Stimulated activated CD8-positive, alpha-beta memory T cell treated with anti-CD3 and anti-CD28 coated beads, Interleukin-7, amount 100 ng/mL, for 4 hours (primary cell): ENCODE results near the gene MYO1B.
"Not testable (repeated sequence)": the region's sequence is repeated elsewhere in the genome, so short reads cannot be mapped to it uniquely, and the experiment has no call there.

ENCODE experiments used
- DNase-seq, 2 donors: peaks; one replicate each; pipeline ENCODE4 v3.0.0-alpha.2; 2020; ENCODE audit warnings: low read depth in 2 of 2

Gene MYO1B

GRCh38 chr2:191452065-191452464, 206.9 kb downstream of the MYO1B start:
- DNase-seq, result no peak

GRCh38 chr2:191453761-191454160, 208.6 kb downstream of the MYO1B start:
- no peak for DNase-seq

- not testable (repeated sequence) for DNase-seq
Observed at GRCh38 chr2:191456506-191456905, 211.3 kb downstream of the MYO1B start.

- DNase-seq, result no peak
Observed at GRCh38 chr2:191459158-191459557, 214.0 kb downstream of the MYO1B start.

- DNase-seq, result no peak
Observed at GRCh38 chr2:191462370-191462769, 217.2 kb downstream of the MYO1B start.

- DNase-seq, result no peak
Observed at GRCh38 chr2:191463790-191464189, 218.6 kb downstream of the MYO1B start.

- DNase-seq, result no peak
Observed at GRCh38 chr2:191465766-191466420, 220.7 kb downstream of the MYO1B start.

- DNase-seq, result no peak
Observed at GRCh38 chr2:191467113-191467512, 221.9 kb downstream of the MYO1B start.

- DNase-seq, result no peak
Observed at GRCh38 chr2:191470306-191470705, 225.1 kb downstream of the MYO1B start.

GRCh38 chr2:191474464-191474863, 229.3 kb downstream of the MYO1B start:
- DNase-seq, result no peak
